Ovary (tissue), 3 donors: ENCODE results near the gene TEKT1.

ENCODE experiments used
- EP300 ChIP-seq: sonication (generic); formaldehyde crosslinking; IDR thresholded peaks from one replicate; pipeline ENCODE4 v1.6.1; 2017; ENCODE audit warnings: antibody characterized with exemption
- POLR2A ChIP-seq: fragments of 450-650 bp; IDR thresholded peaks from one replicate; pipeline ENCODE4 v1.6.1; 2017; ENCODE audit warnings: antibody characterized with exemption, mild to moderate bottlenecking, moderate library complexity
- TF ChIP-seq, protein P1 (sequence below), 3 donors: fragments of 450-650 bp in 2 of 3; fragments of 200-600 bp in 1 of 3; IDR thresholded peaks; one replicate each; pipeline versions ENCODE4 v1.5.1 to v1.8.0; 2016 to 2022; ENCODE audit warnings: antibody characterized with exemption in 3 of 3, mild to moderate bottlenecking in 1 of 3
- donor health status: DM: no; HTN: no; CAD: no.

- TF ChIP-seq, protein P1, sequence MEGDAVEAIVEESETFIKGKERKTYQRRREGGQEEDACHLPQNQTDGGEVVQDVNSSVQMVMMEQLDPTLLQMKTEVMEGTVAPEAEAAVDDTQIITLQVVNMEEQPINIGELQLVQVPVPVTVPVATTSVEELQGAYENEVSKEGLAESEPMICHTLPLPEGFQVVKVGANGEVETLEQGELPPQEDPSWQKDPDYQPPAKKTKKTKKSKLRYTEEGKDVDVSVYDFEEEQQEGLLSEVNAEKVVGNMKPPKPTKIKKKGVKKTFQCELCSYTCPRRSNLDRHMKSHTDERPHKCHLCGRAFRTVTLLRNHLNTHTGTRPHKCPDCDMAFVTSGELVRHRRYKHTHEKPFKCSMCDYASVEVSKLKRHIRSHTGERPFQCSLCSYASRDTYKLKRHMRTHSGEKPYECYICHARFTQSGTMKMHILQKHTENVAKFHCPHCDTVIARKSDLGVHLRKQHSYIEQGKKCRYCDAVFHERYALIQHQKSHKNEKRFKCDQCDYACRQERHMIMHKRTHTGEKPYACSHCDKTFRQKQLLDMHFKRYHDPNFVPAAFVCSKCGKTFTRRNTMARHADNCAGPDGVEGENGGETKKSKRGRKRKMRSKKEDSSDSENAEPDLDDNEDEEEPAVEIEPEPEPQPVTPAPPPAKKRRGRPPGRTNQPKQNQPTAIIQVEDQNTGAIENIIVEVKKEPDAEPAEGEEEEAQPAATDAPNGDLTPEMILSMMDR (IDR thresholded peaks at IDR 0.05), result no peak
- TF ChIP-seq POLR2A (no peak), EP300 (no peak)
Measured at GRCh38 chr17:6755281-6755680, 76.2 kb downstream of the TEKT1 start.
